Glomerular visceral epithelial cell (primary cell): ENCODE data around the gene ERFL.

Source experiments
- DNase-seq: peaks from one replicate; pipeline ENCODE4 v3.0.0-alpha.2; 2016; ENCODE audit errors: extremely low spot score

The ERFL gene

GRCh38 chr19:41913538-41914423 is 14.5 kb downstream of the ERFL start:
- no peak for DNase-seq

- no peak for DNase-seq
Observed at GRCh38 chr19:41912899-41913537, 15.2 kb downstream of the ERFL start.

- no peak for DNase-seq
Observed at GRCh38 chr19:41911889-41912731, 16.1 kb downstream of the ERFL start.

GRCh38 chr19:41910992-41911888 is 17.0 kb downstream of the ERFL start:
- DNase-seq, result no peak

- DNase-seq, result no peak
Observed at GRCh38 chr19:41910240-41910991, 17.8 kb downstream of the ERFL start.

GRCh38 chr19:41909706-41910105 is 18.5 kb downstream of the ERFL start:
- no peak for DNase-seq

GRCh38 chr19:41908724-41909464 is 19.4 kb downstream of the ERFL start:
- DNase-seq, result no peak

- no peak for DNase-seq
Observed at GRCh38 chr19:41907994-41908615, 20.1 kb downstream of the ERFL start.

- no peak for DNase-seq
Observed at GRCh38 chr19:41906916-41907680, 21.2 kb downstream of the ERFL start.

GRCh38 chr19:41906271-41906670 is 22.0 kb downstream of the ERFL start:
- no peak for DNase-seq

GRCh38 chr19:41905273-41906002 is 22.8 kb downstream of the ERFL start:
- no peak for DNase-seq

- no peak for DNase-seq
Observed at GRCh38 chr19:41904118-41904870, 24.0 kb downstream of the ERFL start.

- no peak for DNase-seq
Observed at GRCh38 chr19:41903193-41903953, 24.9 kb downstream of the ERFL start.

- no peak for DNase-seq
Observed at GRCh38 chr19:41902594-41902993, 25.7 kb downstream of the ERFL start.

GRCh38 chr19:41901707-41902360 is 26.4 kb downstream of the ERFL start:
- no peak for DNase-seq

- DNase-seq, result no peak
Observed at GRCh38 chr19:41898235-41898634, 30.0 kb downstream of the ERFL start.
